ENCODE measurements around the gene PITPNM2.

PITPNM2 gene

GRCh38 chr12:123187637-123188036, 36.7 kb upstream of the PITPNM2 start:
- ATAC-seq, result no peak
- TF ChIP-seq TOX (CRISPR knock-in tag; IDR thresholded peaks at IDR 0.05; ENCODE audit: borderline replicate concordance), result no peak
- no peak for TF ChIP-seq CSDC2 (CRISPR knock-in tag; IDR thresholded peaks at IDR 0.05)
- TF ChIP-seq TSHZ2 (CRISPR knock-in tag; IDR thresholded peaks at IDR 0.05), result no peak
- TF ChIP-seq ZNF565 (CRISPR knock-in tag; conservative IDR thresholded peaks at IDR 0.05; ENCODE audit: low read depth), result no peak
- no peak for TF ChIP-seq ARNTL (CRISPR knock-in tag; IDR thresholded peaks at IDR 0.05; ENCODE audit: borderline replicate concordance, low read depth)

DNA sequence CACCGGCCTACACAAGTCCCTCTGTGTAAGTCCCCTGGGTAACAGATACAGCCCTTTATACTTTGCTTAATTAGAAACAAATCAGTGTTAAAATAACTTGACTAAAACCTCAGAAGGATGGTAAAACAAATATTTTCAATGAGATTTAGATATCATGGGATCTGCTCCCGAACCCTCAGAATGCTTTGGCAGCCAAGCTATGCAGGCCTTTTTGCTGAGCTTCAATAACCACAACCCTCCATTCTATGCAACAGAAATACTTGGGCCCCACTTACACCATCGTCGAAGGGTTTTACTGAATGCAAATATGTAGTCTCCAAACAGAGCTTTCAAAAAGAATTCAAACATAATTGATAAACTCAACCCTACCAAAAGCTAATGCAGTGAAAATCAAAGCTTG, 29.3 kb upstream of the PITPNM2 start:
- TF ChIP-seq SNAI2 (CRISPR knock-in tag; IDR thresholded peaks at IDR 0.05) (no peak), ZNF565 (CRISPR knock-in tag; conservative IDR thresholded peaks at IDR 0.05; ENCODE audit: low read depth) (no peak), ESRRG (CRISPR knock-in tag; IDR thresholded peaks at IDR 0.05) (no peak), ZNF8 (CRISPR knock-in tag; IDR thresholded peaks at IDR 0.05) (no peak), TCF4 (CRISPR knock-in tag; IDR thresholded peaks at IDR 0.05; ENCODE audit: borderline replicate concordance) (no peak), CSDC2 (CRISPR knock-in tag; IDR thresholded peaks at IDR 0.05) (no peak), ZFP3 (CRISPR knock-in tag; IDR thresholded peaks at IDR 0.05) (no peak), TSHZ2 (CRISPR knock-in tag; IDR thresholded peaks at IDR 0.05) (no peak), PPARA (CRISPR knock-in tag; IDR thresholded peaks at IDR 0.05; ENCODE audit: borderline replicate concordance) (no peak), BACH2 (CRISPR knock-in tag; IDR thresholded peaks at IDR 0.05; ENCODE audit: borderline replicate concordance) (no peak)
- no peak for ATAC-seq

DNA sequence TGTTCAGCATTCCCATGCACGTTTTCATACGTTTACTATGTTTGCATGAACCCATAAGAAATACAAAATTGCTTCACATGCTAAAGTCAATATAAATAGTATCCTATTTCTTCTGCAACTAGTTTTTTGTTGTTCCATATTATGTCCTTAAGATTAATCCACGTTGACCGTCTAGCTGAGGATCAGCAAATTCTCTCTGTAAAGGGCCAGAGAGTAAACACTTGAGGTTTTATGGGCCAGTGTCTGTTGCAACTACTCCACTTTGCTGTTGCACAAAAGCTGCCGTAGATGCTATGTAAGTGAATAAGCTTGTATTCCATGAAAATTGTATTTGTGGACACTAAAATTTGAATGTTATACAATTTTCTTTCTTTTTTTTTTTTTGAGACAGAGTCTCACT, 21.1 kb upstream of the PITPNM2 start:
- ATAC-seq, result no peak

More for the DNA sequence above, 21.1 kb upstream of the PITPNM2 start:
- no peak for TF ChIP-seq ESRRG (CRISPR knock-in tag; IDR thresholded peaks at IDR 0.05)
- no peak for TF ChIP-seq ZFP30 (CRISPR knock-in tag; IDR thresholded peaks at IDR 0.05)
- no peak for TF ChIP-seq POU6F1 (CRISPR knock-in tag; IDR thresholded peaks at IDR 0.05; ENCODE audit: borderline replicate concordance, low read depth)
- TF ChIP-seq, protein P1, sequence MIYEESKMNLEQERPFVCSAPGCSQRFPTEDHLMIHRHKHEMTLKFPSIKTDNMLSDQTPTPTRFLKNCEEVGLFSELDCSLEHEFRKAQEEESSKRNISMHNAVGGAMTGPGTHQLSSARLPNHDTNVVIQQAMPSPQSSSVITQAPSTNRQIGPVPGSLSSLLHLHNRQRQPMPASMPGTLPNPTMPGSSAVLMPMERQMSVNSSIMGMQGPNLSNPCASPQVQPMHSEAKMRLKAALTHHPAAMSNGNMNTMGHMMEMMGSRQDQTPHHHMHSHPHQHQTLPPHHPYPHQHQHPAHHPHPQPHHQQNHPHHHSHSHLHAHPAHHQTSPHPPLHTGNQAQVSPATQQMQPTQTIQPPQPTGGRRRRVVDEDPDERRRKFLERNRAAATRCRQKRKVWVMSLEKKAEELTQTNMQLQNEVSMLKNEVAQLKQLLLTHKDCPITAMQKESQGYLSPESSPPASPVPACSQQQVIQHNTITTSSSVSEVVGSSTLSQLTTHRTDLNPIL (CRISPR knock-in tag; IDR thresholded peaks at IDR 0.05; ENCODE audit: low read depth), result no peak
- TF ChIP-seq, protein P2, sequence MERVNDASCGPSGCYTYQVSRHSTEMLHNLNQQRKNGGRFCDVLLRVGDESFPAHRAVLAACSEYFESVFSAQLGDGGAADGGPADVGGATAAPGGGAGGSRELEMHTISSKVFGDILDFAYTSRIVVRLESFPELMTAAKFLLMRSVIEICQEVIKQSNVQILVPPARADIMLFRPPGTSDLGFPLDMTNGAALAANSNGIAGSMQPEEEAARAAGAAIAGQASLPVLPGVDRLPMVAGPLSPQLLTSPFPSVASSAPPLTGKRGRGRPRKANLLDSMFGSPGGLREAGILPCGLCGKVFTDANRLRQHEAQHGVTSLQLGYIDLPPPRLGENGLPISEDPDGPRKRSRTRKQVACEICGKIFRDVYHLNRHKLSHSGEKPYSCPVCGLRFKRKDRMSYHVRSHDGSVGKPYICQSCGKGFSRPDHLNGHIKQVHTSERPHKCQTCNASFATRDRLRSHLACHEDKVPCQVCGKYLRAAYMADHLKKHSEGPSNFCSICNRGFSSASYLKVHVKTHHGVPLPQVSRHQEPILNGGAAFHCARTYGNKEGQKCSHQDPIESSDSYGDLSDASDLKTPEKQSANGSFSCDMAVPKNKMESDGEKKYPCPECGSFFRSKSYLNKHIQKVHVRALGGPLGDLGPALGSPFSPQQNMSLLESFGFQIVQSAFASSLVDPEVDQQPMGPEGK (CRISPR knock-in tag; IDR thresholded peaks at IDR 0.05; ENCODE audit: borderline replicate concordance), result no peak
- TF ChIP-seq OSR1 (CRISPR knock-in tag; IDR thresholded peaks at IDR 0.05), result no peak
- no peak for TF ChIP-seq TCF4 (CRISPR knock-in tag; IDR thresholded peaks at IDR 0.05; ENCODE audit: borderline replicate concordance)
